ENCODE measurements around the gene FTSJ1.

GRCh38 chrX:48465336-48465933 lies 10.6 kb upstream of the FTSJ1 start:
- TF ChIP-seq CTCF (IDR thresholded peaks at IDR 0.05), result no peak
- TF ChIP-seq EZH2 (IDR thresholded peaks at IDR 0.05; ENCODE audit: borderline replicate concordance, insufficient read depth, low read depth, low read length, poor library complexity, severe bottlenecking), result no peak

Measured in B cell (primary cell).